Measurements from ENCODE around the gene ZNF628.

ZNF628 gene

DNA sequence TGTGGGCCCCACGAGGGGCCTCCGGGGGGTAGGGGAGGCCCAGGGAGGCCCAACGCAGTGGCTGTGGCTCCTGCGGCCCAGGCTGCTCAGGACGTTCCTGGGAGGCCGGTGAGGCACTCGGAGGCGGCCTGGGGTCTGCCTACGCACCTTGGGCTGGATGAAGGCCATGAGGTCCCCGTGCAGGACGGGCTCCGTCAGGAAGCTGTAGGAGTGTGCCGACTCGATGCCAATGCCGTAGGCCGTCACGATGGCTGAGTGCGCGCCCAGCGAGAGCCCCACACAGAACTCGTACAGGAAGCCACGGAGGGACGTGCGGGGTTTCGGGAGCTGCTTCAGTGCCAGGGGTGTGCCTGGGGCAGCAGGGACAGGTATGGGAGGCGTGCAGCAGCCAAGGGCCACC, 54.6 kb downstream of the ZNF628 start:
- no peak for DNase-seq (ENCODE audit: low read depth)
